SJSA1 (cell line): Measurements from ENCODE around the gene KIF5B. TPM values are rescaled to one million over a fixed set of nuclear protein-coding genes. Genes with fewer than 3 reads are reported as not detected.
"Not testable (repeated sequence)": the region's sequence is repeated elsewhere in the genome, so short reads cannot be mapped to it uniquely, and the experiment has no call there.

Source experiments
- DNase-seq, 2 experiments: peaks; one replicate each; pipeline ENCODE4 v3.0.0-alpha.2; 2015 to 2020; ENCODE audit warnings: low spot score in 2 of 2, low read depth in 1 of 2
- H3K27ac ChIP-seq: fragments of 250-450 bp; sonication (Bioruptor Pico); 2 replicates; pipeline ENCODE4 v1.5.1; 2020; ENCODE audit warnings: mild to moderate bottlenecking, moderate library complexity
- H3K27me3 ChIP-seq: fragments of 250-450 bp; sonication (Bioruptor Pico); replicated peaks from 2 replicates; pipeline ENCODE4 v1.5.1; 2020; ENCODE audit warnings: mild to moderate bottlenecking, moderate library complexity
- H3K36me3 ChIP-seq: fragments of 250-450 bp; sonication (Bioruptor Pico); 2 replicates; pipeline ENCODE4 v1.5.1; 2020; ENCODE audit warnings: mild to moderate bottlenecking
- H3K4me1 ChIP-seq: fragments of 250-450 bp; sonication (Bioruptor Pico); replicated peaks from 2 replicates; pipeline ENCODE4 v1.6.1; 2021; ENCODE audit warnings: mild to moderate bottlenecking
- H3K4me3 ChIP-seq: fragments of 250-450 bp; sonication (Bioruptor Pico); 2 replicates; pipeline ENCODE4 v1.5.1; 2020; ENCODE audit warnings: mild to moderate bottlenecking
- H3K9me3 ChIP-seq: fragments of 250-450 bp; sonication (Bioruptor Pico); replicated peaks from 2 replicates; pipeline ENCODE4 v1.5.1; 2020; ENCODE audit warnings: mild to moderate bottlenecking
- total RNA-seq: library from RNA; depleted of rRNA; stranded (reverse); fragments of >200 nt; shearing (Covaris generic); gene quantifications from 2 replicates; pipeline ENCODE4 v1.2.3, GENCODE V29; 2014

The KIF5B gene
- total RNA-seq, 1 experiment from 2014 or later = 314 TPM

DNA sequence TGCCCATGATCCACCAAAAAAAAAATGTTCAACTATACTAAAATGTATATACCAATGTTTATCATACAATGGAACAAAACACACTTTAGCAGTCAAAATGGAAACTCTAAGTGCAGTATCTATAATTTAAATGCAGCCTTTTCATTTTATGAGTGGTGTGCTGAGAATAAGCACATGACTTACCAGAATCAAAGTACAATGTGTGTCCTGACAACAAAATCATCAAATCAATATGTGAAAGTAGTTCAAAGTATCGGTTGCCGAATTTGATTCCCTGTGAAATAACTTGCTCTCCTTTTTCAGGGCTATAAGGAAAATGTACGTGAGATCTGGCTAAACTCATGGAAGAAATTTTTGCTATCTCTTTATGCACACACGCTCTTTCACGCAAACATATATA lies 16.9 kb upstream of the KIF5B start:
- H3K36me3 ChIP-seq = no peaks in the 10 kb centered on the region
- H3K27ac ChIP-seq = no peak overlapping the region
- H3K27me3 ChIP-seq = no peaks in the 10 kb centered on the region
- H3K9me3 ChIP-seq = no peaks in the 10 kb centered on the region
- no peak overlapping the region for H3K4me3 ChIP-seq
- H3K4me1 ChIP-seq = peaks cover 6% of the 10 kb centered on the region
- DNase-seq = no peak

DNA sequence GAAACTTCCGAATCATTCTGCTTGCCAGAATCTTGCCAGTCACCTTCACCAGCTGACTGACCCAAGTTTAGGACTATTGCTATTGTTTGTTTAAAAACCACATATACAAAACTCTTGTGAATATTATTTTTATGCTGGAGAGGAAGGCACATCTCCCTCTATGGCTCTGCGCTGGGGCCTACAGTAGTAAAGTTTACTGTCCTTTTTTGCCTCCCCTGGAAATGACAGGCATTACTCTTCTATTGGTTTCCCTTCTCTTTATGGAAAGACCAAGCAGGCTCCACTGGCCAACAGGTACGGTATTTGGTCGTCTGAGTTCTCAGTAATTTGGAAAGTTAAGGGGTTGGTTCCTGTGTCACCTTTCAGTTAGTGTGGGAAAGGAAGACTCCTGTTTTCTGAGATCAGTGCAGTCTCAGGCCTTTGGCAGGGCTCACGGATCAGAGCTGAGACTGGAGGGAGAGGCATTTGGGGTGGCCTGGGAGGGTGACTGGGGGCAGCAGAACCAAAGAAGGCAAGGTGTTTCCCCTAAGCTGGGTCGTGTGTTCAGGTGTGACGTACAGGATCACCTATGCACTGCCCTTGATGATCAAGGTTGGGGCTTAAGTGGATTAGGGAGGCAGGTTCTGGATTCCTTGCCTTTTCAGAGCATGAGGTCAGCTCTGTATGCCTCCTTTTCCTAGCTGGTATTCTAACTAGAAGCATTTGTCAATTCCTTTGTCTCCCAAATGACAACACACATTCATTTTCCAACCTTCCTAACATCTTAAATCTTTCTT lies 16.0 kb upstream of the KIF5B start:
- no peak for DNase-seq
- Histone ChIP-seq H3K36me3 (no peaks in the 10 kb centered on the region), H3K4me1 (no peaks in the 10 kb centered on the region), H3K4me3 (no peak overlapping the region), H3K27ac (no peak overlapping the region), H3K9me3 (no peaks in the 10 kb centered on the region), H3K27me3 (no peaks in the 10 kb centered on the region)

GRCh38 chr10:32070645-32071044 lies 14.4 kb upstream of the KIF5B start:
- H3K36me3 ChIP-seq = no peaks in the 10 kb centered on the region
- no peak overlapping the region for H3K4me3 ChIP-seq
- H3K4me1 ChIP-seq = no peaks in the 10 kb centered on the region
- no peak for DNase-seq
- H3K9me3 ChIP-seq = no peaks in the 10 kb centered on the region
- no peaks in the 10 kb centered on the region for H3K27me3 ChIP-seq
- H3K27ac ChIP-seq = no peak overlapping the region

GRCh38 chr10:32068569-32068968 lies 12.3 kb upstream of the KIF5B start:
- Histone ChIP-seq H3K4me1 (no peaks in the 10 kb centered on the region), H3K27me3 (no peaks in the 10 kb centered on the region), H3K9me3 (no peaks in the 10 kb centered on the region), H3K4me3 (no peak overlapping the region), H3K27ac (no peak overlapping the region), H3K36me3 (no peaks in the 10 kb centered on the region)
- DNase-seq = no peak

DNA sequence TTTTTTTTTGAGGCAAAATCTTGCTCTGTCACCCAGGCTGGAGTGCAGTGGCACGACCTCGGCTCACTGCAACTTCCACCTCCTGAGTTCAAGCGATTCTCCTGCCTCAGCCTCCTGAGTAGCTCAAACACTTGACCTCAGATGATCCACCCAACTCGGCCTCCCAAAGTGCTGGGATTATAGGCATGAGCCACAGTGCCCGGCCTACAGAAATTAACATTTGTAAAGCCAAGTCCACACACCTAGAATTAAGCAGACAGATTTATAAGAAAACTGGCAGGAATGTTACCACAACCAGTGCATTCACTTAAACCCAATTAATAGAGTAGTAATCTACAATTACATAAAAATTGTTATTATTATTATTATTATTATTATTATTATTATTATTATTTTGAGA lies 11.7 kb upstream of the KIF5B start:
- H3K27me3 ChIP-seq, H3K4me3 ChIP-seq, DNase-seq, H3K27ac ChIP-seq, H3K4me1 ChIP-seq, H3K9me3 ChIP-seq, H3K36me3 ChIP-seq: not testable (repeated sequence)

- no peak for DNase-seq
- Histone ChIP-seq H3K4me3 (no peak overlapping the region), H3K27me3 (no peaks in the 10 kb centered on the region), H3K36me3 (no peaks in the 10 kb centered on the region), H3K9me3 (no peaks in the 10 kb centered on the region), H3K4me1 (no peaks in the 10 kb centered on the region), H3K27ac (no peak overlapping the region)
Measured at GRCh38 chr10:32065856-32066255, 9.6 kb upstream of the KIF5B start.

- no peaks in the 10 kb centered on the region for H3K27me3 ChIP-seq
- H3K27ac ChIP-seq = no peak overlapping the region
- no peaks in the 10 kb centered on the region for H3K36me3 ChIP-seq
- H3K4me3 ChIP-seq = no peak overlapping the region
- no peaks in the 10 kb centered on the region for H3K9me3 ChIP-seq
- H3K4me1 ChIP-seq = peaks cover 6% of the 10 kb centered on the region
- DNase-seq = no peak
Measured at GRCh38 chr10:32061440-32061839, 5.2 kb upstream of the KIF5B start.

GRCh38 chr10:32060347-32060746 lies 4.1 kb upstream of the KIF5B start:
- no peak for DNase-seq
- Histone ChIP-seq H3K9me3 (no peaks in the 10 kb centered on the region), H3K27me3 (no peaks in the 10 kb centered on the region), H3K4me1 (peaks cover 6% of the 10 kb centered on the region), H3K4me3 (no peak overlapping the region), H3K27ac (no peak overlapping the region), H3K36me3 (peaks cover 9% of the 10 kb centered on the region)

DNA sequence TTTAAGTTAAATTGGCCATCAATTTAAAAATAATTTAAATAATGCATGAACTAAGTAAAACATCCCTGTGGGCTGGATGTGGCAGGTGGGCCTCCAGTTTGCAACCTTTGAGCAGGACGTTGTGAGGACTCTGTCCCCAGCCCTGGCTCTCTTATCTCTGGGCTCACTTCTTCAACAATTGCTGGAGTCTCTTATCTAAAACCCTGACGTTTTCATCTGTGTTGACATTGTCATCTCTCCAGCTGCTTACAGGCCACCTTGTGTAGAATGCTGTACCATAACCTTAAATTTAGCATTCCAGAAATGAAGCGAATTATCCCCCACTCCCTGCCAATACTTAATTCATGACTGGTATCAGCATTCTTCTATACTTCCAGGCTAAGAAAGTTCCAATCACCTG lies 3.2 kb upstream of the KIF5B start:
- Histone ChIP-seq H3K27ac (no peak overlapping the region), H3K27me3 (no peaks in the 10 kb centered on the region), H3K4me3 (no peak overlapping the region), H3K4me1 (peaks cover 6% of the 10 kb centered on the region), H3K9me3 (no peaks in the 10 kb centered on the region), H3K36me3 (peaks cover 18% of the 10 kb centered on the region)
- no peak for DNase-seq

DNA sequence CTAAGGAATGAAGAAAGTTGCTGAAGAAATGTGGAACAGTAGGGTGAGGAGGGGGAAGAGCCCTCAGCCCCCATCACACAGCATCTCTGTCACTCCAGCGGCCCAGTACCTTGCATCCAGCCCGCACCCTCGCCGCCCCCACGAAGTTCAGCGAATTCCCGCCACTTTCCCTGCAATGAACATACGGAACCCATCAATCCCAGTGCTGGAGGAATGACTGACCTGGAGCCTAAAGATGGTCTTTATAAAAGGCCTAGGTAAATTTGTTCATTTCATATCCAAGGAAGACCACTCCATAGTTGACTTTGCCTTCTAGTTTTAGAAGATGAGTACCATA lies 779 bp upstream of the KIF5B start:
- Histone ChIP-seq H3K27me3 (no peaks in the 10 kb centered on the region), H3K4me3 (peak overlapping the region; percentile 93)
- no peak for DNase-seq

DNA sequence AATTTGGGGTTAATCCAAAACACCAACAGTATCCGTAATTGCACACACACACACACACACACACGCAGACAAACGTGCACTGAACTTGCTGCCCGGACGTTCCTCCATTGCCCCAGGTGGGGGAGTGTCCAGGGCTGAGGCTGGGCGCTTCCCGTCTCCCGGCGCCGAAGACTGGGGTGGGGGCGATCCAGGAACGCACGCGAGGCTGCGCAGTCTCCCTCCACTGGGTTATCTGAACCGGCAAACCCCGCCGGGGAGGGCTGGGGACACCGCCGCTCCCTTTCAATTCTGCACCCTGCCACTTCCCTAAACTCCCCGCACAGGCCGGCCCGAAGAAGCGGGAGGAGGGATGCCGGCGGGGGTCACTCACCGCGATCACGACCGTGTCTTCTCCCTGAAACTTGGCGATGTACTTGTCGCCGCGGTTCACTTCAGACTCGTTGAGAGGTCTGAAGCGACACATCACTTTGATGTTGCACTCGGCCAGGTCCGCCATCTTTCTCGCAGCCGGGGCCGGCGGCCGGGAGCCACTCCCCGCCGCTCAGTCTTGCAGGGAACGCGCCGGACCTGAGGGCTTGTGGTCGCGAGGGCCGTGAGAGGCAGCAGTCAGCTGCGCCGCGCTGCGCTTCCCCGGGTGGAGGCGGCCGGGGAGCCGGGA lies 618 bp downstream of the KIF5B start:
- Histone ChIP-seq H3K27me3 (no peaks in the 10 kb centered on the region), H3K4me1 (peaks cover 21% of the 10 kb centered on the region), H3K9me3 (no peaks in the 10 kb centered on the region), H3K4me3 (peak overlapping the region; percentile 93), H3K36me3 (peaks cover 34% of the 10 kb centered on the region), H3K27ac (peak overlapping the region; percentile 95)
- DNase-seq = peak in 1 of 2 experiments; percentile 64

More for the DNA sequence above, 779 bp upstream of the KIF5B start:
- Histone ChIP-seq H3K9me3 (no peaks in the 10 kb centered on the region), H3K4me1 (peaks cover 18% of the 10 kb centered on the region), H3K27ac (peak overlapping the region; percentile 95), H3K36me3 (peaks cover 34% of the 10 kb centered on the region)

GRCh38 chr10:32054094-32054493 lies 2.1 kb downstream of the KIF5B start:
- Histone ChIP-seq H3K27me3 (no peaks in the 10 kb centered on the region), H3K27ac (peak overlapping the region; percentile 13)

GRCh38 chr10:32053392-32053791 lies 2.8 kb downstream of the KIF5B start:
- DNase-seq, H3K9me3 ChIP-seq, H3K27me3 ChIP-seq, H3K27ac ChIP-seq: not testable (repeated sequence)
- Histone ChIP-seq H3K36me3 (peaks cover 55% of the 10 kb centered on the region), H3K4me3 (peak overlapping the region; percentile 93; the same call in 1 of the 2 replicates), H3K4me1 (peaks cover 21% of the 10 kb centered on the region)

More at GRCh38 chr10:32054094-32054493, 2.1 kb downstream of the KIF5B start:
- H3K4me1 ChIP-seq = peaks cover 21% of the 10 kb centered on the region
- peak overlapping the region; percentile 93 for H3K4me3 ChIP-seq
- no peaks in the 10 kb centered on the region for H3K9me3 ChIP-seq
- H3K36me3 ChIP-seq = peaks cover 50% of the 10 kb centered on the region
- DNase-seq = peak in 1 of 2 experiments; percentile 53

- H3K4me1 ChIP-seq = peaks cover 19% of the 10 kb centered on the region
- no peak for DNase-seq
- H3K27me3 ChIP-seq = no peaks in the 10 kb centered on the region
- no peak overlapping the region for H3K27ac ChIP-seq
- H3K4me3 ChIP-seq = no peak overlapping the region
- H3K9me3 ChIP-seq = no peaks in the 10 kb centered on the region
- H3K36me3 ChIP-seq = peaks cover 70% of the 10 kb centered on the region
Measured at GRCh38 chr10:32051926-32052325, 4.3 kb downstream of the KIF5B start.
